ENCODE results near the gene GPR87.

GPR87 gene

GRCh38 chr3:151305060-151305774, 11.4 kb downstream of the GPR87 start:
- TF ChIP-seq CTCF (IDR thresholded peaks at IDR 0.05; ENCODE audit: low read length, missing control alignments): peak; percentile 40
- peak; percentile 98 for DNase-seq (ENCODE audit: low read depth)
- peak overlapping the region; percentile 6 for H3K4me3 ChIP-seq (replicated peaks; ENCODE audit: low read depth, low read length)

- no peak for DNase-seq (ENCODE audit: low read depth)
- no peak for TF ChIP-seq CTCF (IDR thresholded peaks at IDR 0.05; ENCODE audit: low read length, missing control alignments)
- no peak overlapping the region for H3K4me3 ChIP-seq (replicated peaks; ENCODE audit: low read depth, low read length)
These were observed 12.9 kb downstream of the GPR87 start for GRCh38 chr3:151303751-151304150.

- peak; percentile 54 for DNase-seq (ENCODE audit: low read depth)
- no peak overlapping the region for H3K4me3 ChIP-seq (replicated peaks; ENCODE audit: low read depth, low read length)
- TF ChIP-seq CTCF (IDR thresholded peaks at IDR 0.05; ENCODE audit: low read length, missing control alignments): no peak
These were observed 14.8 kb downstream of the GPR87 start for GRCh38 chr3:151301787-151302186.

- DNase-seq (ENCODE audit: low read depth): no peak
- no peak for TF ChIP-seq CTCF (IDR thresholded peaks at IDR 0.05; ENCODE audit: low read length, missing control alignments)
- H3K4me3 ChIP-seq (replicated peaks; ENCODE audit: low read depth, low read length): no peak overlapping the region
These were observed 16.1 kb downstream of the GPR87 start for GRCh38 chr3:151300539-151300938.

GRCh38 chr3:151299006-151299405, 17.6 kb downstream of the GPR87 start:
- TF ChIP-seq CTCF (IDR thresholded peaks at IDR 0.05; ENCODE audit: low read length, missing control alignments): no peak
- no peak overlapping the region for H3K4me3 ChIP-seq (replicated peaks; ENCODE audit: low read depth, low read length)
- DNase-seq (ENCODE audit: low read depth): no peak

GRCh38 chr3:151297429-151297828, 19.2 kb downstream of the GPR87 start:
- TF ChIP-seq CTCF (IDR thresholded peaks at IDR 0.05; ENCODE audit: low read length, missing control alignments): no peak
- no peak overlapping the region for H3K4me3 ChIP-seq (replicated peaks; ENCODE audit: low read depth, low read length)
- no peak for DNase-seq (ENCODE audit: low read depth)

- no peak for DNase-seq (ENCODE audit: low read depth)
- TF ChIP-seq CTCF (IDR thresholded peaks at IDR 0.05; ENCODE audit: low read length, missing control alignments): no peak
- H3K4me3 ChIP-seq (replicated peaks; ENCODE audit: low read depth, low read length): no peak overlapping the region
These were observed 20.4 kb downstream of the GPR87 start for GRCh38 chr3:151296226-151296625.
